Muscle layer of duodenum (tissue), 2 donors: Measurements from ENCODE around the gene TTLL1.
"Not testable (repeated sequence)": the region's sequence is repeated elsewhere in the genome, so short reads cannot be mapped to it uniquely, and the experiment has no call there.

ENCODE experiments used
- H3K27ac ChIP-seq: one replicate; pipeline ENCODE4 v1.7.0; 2013; ENCODE audit warnings: mild to moderate bottlenecking, low read length
- H3K27me3 ChIP-seq: one replicate; pipeline ENCODE4 v1.7.0; 2013; ENCODE audit warnings: low read depth, mild to moderate bottlenecking, control low read depth, low read length
- H3K36me3 ChIP-seq, 2 donors: one replicate each; pipeline ENCODE4 v1.7.0; 2013; ENCODE audit warnings: low read length in 2 of 2, control low read depth in 1 of 2, mild to moderate bottlenecking in 1 of 2; ENCODE audit not compliant: insufficient read depth in 2 of 2, control insufficient read depth in 1 of 2
- H3K4me1 ChIP-seq, 2 donors: one replicate each; pipeline ENCODE4 v1.7.0; 2013; ENCODE audit warnings: low read length in 2 of 2, mild to moderate bottlenecking in 2 of 2, control low read depth in 1 of 2, moderate library complexity in 1 of 2; ENCODE audit not compliant: insufficient read depth in 2 of 2, control insufficient read depth in 1 of 2
- H3K4me3 ChIP-seq, 2 donors: one replicate each; pipeline ENCODE4 v1.7.0; 2013; ENCODE audit warnings: low read length in 2 of 2, low read depth in 1 of 2, mild to moderate bottlenecking in 1 of 2
- H3K9me3 ChIP-seq, 2 donors: one replicate each; pipeline ENCODE4 v1.7.0; 2013; ENCODE audit warnings: low read length in 2 of 2, control low read depth in 1 of 2, mild to moderate bottlenecking in 1 of 2; ENCODE audit not compliant: control insufficient read depth in 1 of 2
- donor health status: healthy.

The TTLL1 gene

GRCh38 chr22:43109511-43109910, 20.3 kb upstream of the TTLL1 start:
- Histone ChIP-seq H3K4me3 (no peak overlapping the region), H3K27ac (no peak overlapping the region), H3K27me3 (peaks cover 9% of the 10 kb centered on the region), H3K4me1 (peaks cover 0 to 16% of the 10 kb centered on the region in 2 donors), H3K36me3 (no peaks in the 10 kb centered on the region), H3K9me3 (no peaks in the 10 kb centered on the region)

- Histone ChIP-seq H3K27me3 (peaks cover under 1% of the 10 kb centered on the region), H3K9me3 (no peaks in the 10 kb centered on the region)
Observed at GRCh38 chr22:43106302-43106701, 17.1 kb upstream of the TTLL1 start.

GRCh38 chr22:43104950-43105349, 15.8 kb upstream of the TTLL1 start:
- H3K36me3 ChIP-seq, H3K9me3 ChIP-seq, H3K27ac ChIP-seq, H3K27me3 ChIP-seq, H3K4me3 ChIP-seq, H3K4me1 ChIP-seq: not testable (repeated sequence)

More at GRCh38 chr22:43106302-43106701, 17.1 kb upstream of the TTLL1 start:
- Histone ChIP-seq H3K4me3 (no peak overlapping the region), H3K27ac (no peak overlapping the region), H3K4me1 (peaks cover 0 to 13% of the 10 kb centered on the region in 2 donors), H3K36me3 (no peaks in the 10 kb centered on the region)

GRCh38 chr22:43104056-43104625, 14.9 kb upstream of the TTLL1 start:
- not testable (repeated sequence) for H3K9me3 ChIP-seq, H3K27me3 ChIP-seq, H3K4me3 ChIP-seq, H3K4me1 ChIP-seq, H3K36me3 ChIP-seq, H3K27ac ChIP-seq

GRCh38 chr22:43101306-43101705, 12.1 kb upstream of the TTLL1 start:
- no peak overlapping the region for H3K4me3 ChIP-seq
- peaks cover 5% of the 10 kb centered on the region in 2 donors for H3K9me3 ChIP-seq
- H3K27ac ChIP-seq, result no peak overlapping the region
- H3K27me3 ChIP-seq, result no peaks in the 10 kb centered on the region
- no peaks in the 10 kb centered on the region for H3K4me1 ChIP-seq
- H3K36me3 ChIP-seq, result no peaks in the 10 kb centered on the region

GRCh38 chr22:43100225-43100624, 11.0 kb upstream of the TTLL1 start:
- Histone ChIP-seq H3K4me3 (no peak overlapping the region), H3K27me3 (no peaks in the 10 kb centered on the region), H3K9me3 (peaks cover 5% of the 10 kb centered on the region in 2 donors), H3K36me3 (no peaks in the 10 kb centered on the region), H3K27ac (no peak overlapping the region), H3K4me1 (no peaks in the 10 kb centered on the region)

- Histone ChIP-seq H3K27ac (no peak overlapping the region), H3K4me1 (no peaks in the 10 kb centered on the region), H3K9me3 (peaks cover 5% of the 10 kb centered on the region in 2 donors), H3K4me3 (no peak overlapping the region), H3K27me3 (no peaks in the 10 kb centered on the region), H3K36me3 (no peaks in the 10 kb centered on the region)
Observed at GRCh38 chr22:43099095-43099494, 9.9 kb upstream of the TTLL1 start.

GRCh38 chr22:43098356-43098755, 9.2 kb upstream of the TTLL1 start:
- Histone ChIP-seq H3K27ac (no peak overlapping the region), H3K9me3 (peaks cover 5% of the 10 kb centered on the region in 2 donors), H3K4me1 (no peaks in the 10 kb centered on the region), H3K4me3 (no peak overlapping the region), H3K27me3 (no peaks in the 10 kb centered on the region), H3K36me3 (no peaks in the 10 kb centered on the region)

GRCh38 chr22:43096420-43096819, 7.2 kb upstream of the TTLL1 start:
- Histone ChIP-seq H3K27ac (no peak overlapping the region), H3K4me1 (no peaks in the 10 kb centered on the region), H3K36me3 (no peaks in the 10 kb centered on the region), H3K9me3 (peaks cover 5% of the 10 kb centered on the region in 2 donors), H3K27me3 (no peaks in the 10 kb centered on the region), H3K4me3 (no peak overlapping the region)

- Histone ChIP-seq H3K9me3 (peaks cover 5% of the 10 kb centered on the region in 2 donors), H3K27ac (no peak overlapping the region), H3K4me3 (no peak overlapping the region), H3K27me3 (no peaks in the 10 kb centered on the region), H3K4me1 (no peaks in the 10 kb centered on the region), H3K36me3 (no peaks in the 10 kb centered on the region)
Observed at GRCh38 chr22:43094551-43094950, 5.4 kb upstream of the TTLL1 start.

GRCh38 chr22:43094085-43094484, 4.9 kb upstream of the TTLL1 start:
- Histone ChIP-seq H3K4me1 (no peaks in the 10 kb centered on the region), H3K36me3 (no peaks in the 10 kb centered on the region), H3K4me3 (no peak overlapping the region), H3K27me3 (no peaks in the 10 kb centered on the region), H3K9me3 (peaks cover 5% of the 10 kb centered on the region in 2 donors), H3K27ac (no peak overlapping the region)

GRCh38 chr22:43092085-43092484, 2.9 kb upstream of the TTLL1 start:
- no peak overlapping the region for H3K27ac ChIP-seq
- H3K27me3 ChIP-seq, result no peaks in the 10 kb centered on the region
- H3K4me3 ChIP-seq, result no peak overlapping the region
- H3K36me3 ChIP-seq, result no peaks in the 10 kb centered on the region
- peaks cover 0 to 7% of the 10 kb centered on the region in 2 donors for H3K4me1 ChIP-seq
- H3K9me3 ChIP-seq, result peaks cover 5% of the 10 kb centered on the region in 2 donors
